ENCODE data around the gene PLAAT5. TPM values are rescaled to one million over a fixed set of nuclear protein-coding genes. Genes with fewer than 3 reads are reported as not detected.

Gene PLAAT5
- total RNA-seq, 1 donor, result under 0.01 TPM

DNA sequence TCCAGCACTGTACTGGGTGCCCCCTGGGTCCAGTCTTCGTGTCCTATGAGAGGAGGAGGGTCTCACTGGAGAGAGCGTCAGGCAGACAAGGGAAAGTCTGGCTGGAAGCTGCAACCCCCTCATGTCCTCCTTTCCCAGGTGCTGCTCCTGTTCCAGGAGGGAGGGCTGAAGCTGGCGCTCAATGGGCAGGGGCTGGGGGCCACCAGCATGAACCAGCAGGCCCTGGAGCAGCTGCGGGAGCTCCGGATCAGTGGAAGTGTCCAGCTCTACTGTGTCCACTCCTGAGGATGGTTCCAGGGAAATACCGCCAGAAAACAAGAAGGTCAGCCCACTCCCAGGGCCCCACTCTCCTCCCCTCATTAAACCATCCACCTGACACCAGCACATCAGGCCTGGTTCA, 25.1 kb upstream of the PLAAT5 start:
- no peak for DNase-seq (ENCODE audit: low read depth in 2 of 3, low spot score in 2 of 3)

- DNase-seq (ENCODE audit: low read depth in 2 of 3, low spot score in 2 of 3), result no peak
Observed at GRCh38 chr11:63512816-63513215, 21.8 kb upstream of the PLAAT5 start.

- peak in 1 of 3 donors; percentile 78 for DNase-seq (ENCODE audit: low read depth in 2 of 3, low spot score in 2 of 3)
Observed at GRCh38 chr11:63511048-63511748, 20.2 kb upstream of the PLAAT5 start.

DNA sequence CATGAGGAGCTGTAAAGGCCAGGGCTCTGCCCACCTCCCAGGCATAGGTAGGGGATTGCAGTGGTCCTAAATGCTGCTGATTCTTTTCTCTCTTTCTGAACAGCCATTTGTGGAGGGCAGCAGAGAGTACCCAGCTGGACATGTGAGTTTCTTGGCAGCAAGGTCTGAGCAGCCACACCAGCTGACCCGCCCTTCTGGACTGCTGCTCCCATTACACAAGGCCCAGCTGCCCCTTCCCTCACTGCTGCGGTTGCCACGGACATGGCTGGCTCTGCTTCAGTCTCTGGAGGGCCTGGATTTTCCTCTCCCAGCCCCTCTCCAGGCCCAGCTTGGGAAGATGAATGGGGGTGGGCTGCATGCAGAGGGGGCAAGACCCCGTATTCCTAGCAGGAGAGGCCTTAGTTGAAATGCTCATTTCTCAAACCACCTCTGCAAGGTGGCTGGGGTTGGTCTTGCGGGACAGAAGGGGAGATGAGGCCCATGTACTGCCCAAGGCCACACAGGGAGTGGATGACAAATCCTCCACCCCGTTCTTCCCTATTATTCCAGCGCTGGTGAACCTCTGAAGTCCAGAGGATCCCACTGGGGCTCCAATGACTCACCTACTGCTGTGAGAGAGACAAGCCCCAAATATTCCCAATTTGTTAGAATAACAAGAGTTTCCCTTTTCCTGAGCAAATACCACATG, 19.5 kb upstream of the PLAAT5 start:
- DNase-seq (ENCODE audit: low read depth in 2 of 3, low spot score in 2 of 3), result no peak

GRCh38 chr11:63508745-63509144, 17.8 kb upstream of the PLAAT5 start:
- DNase-seq (ENCODE audit: low read depth in 2 of 3, low spot score in 2 of 3), result no peak

GRCh38 chr11:63508009-63508408, 17.0 kb upstream of the PLAAT5 start:
- DNase-seq (ENCODE audit: low read depth in 2 of 3, low spot score in 2 of 3), result peak in 2 of 3 donors; percentile 53 to 76

GRCh38 chr11:63507511-63507910, 16.5 kb upstream of the PLAAT5 start:
- no peak for DNase-seq (ENCODE audit: low read depth in 2 of 3, low spot score in 2 of 3)

- DNase-seq (ENCODE audit: low read depth in 2 of 3, low spot score in 2 of 3), result no peak
Observed at GRCh38 chr11:63506876-63507275, 15.9 kb upstream of the PLAAT5 start.

GRCh38 chr11:63505857-63506528, 15.0 kb upstream of the PLAAT5 start, which contains the start of gene LGALS12:
Gene LGALS12, plus strand, starts transcription at chr11:63506084. Its CDS starts 375 bp downstream, at chr11:63506459.
- DNase-seq (ENCODE audit: low read depth in 2 of 3, low spot score in 2 of 3), result peak in 2 of 3 donors; percentile 91 to 97

GRCh38 chr11:63504933-63505586, 14.1 kb upstream of the PLAAT5 start:
- DNase-seq (ENCODE audit: low read depth in 2 of 3, low spot score in 2 of 3), result no peak

GRCh38 chr11:63504054-63504453, 13.1 kb upstream of the PLAAT5 start:
- DNase-seq (ENCODE audit: low read depth in 2 of 3, low spot score in 2 of 3), result no peak

- DNase-seq (ENCODE audit: low read depth in 2 of 3, low spot score in 2 of 3), result no peak
Observed at GRCh38 chr11:63503492-63503891, 12.5 kb upstream of the PLAAT5 start.

GRCh38 chr11:63502252-63502820, 11.4 kb upstream of the PLAAT5 start:
- DNase-seq (ENCODE audit: low read depth in 2 of 3, low spot score in 2 of 3), result no peak

GRCh38 chr11:63501236-63501635, 10.3 kb upstream of the PLAAT5 start:
- no peak for DNase-seq (ENCODE audit: low read depth in 2 of 3, low spot score in 2 of 3)

DNA sequence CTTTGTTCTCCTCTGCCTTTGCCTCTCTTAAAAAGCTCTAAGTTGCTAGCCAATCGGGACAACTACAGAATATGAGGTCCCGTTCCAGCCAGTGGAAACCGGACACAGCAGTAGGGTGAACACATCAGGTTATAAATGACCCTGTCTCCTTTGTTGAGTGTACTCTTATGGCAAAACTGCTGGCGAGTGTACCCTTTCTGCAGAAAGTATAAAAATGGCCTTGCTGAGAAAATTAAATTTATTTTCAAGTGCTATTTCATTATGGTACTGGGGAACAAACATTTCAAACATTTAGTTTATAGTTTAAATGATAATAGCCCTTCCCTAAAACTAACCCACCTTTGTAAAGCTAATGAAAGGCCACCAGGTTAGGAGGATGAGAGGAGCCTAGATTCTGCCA, 8.9 kb upstream of the PLAAT5 start:
- no peak for DNase-seq (ENCODE audit: low read depth in 2 of 3, low spot score in 2 of 3)

- DNase-seq (ENCODE audit: low read depth in 2 of 3, low spot score in 2 of 3), result no peak
Observed at GRCh38 chr11:63494975-63495374, 4.0 kb upstream of the PLAAT5 start.

GRCh38 chr11:63493127-63493526, 2.2 kb upstream of the PLAAT5 start:
- no peak for DNase-seq (ENCODE audit: low read depth in 2 of 3, low spot score in 2 of 3)

- no peak for DNase-seq (ENCODE audit: low read depth in 2 of 3, low spot score in 2 of 3)
Observed at GRCh38 chr11:63492441-63492840, 1.5 kb upstream of the PLAAT5 start.

GRCh38 chr11:63491636-63492372, 837 bp upstream of the PLAAT5 start:
- DNase-seq (ENCODE audit: low read depth in 2 of 3, low spot score in 2 of 3), result peak in 1 of 3 donors; percentile 45

DNA sequence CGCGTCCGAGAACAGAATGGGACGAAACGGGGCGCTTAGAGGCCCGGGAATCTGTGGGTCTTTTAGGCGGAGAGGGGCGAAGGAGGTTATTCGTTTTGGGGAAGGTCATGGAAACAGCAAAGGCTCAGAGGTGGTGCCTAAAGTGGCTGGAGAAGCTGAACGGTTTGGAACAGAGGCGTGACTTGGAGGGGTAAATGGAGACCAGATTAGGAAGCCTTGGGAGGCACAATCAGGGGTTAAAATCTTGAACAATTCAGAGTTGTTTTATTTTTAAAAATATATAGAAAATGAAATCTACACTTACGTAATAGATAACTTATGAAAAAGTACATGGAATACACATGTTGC, 247 bp upstream of the PLAAT5 start:
- DNase-seq (ENCODE audit: low read depth in 2 of 3, low spot score in 2 of 3), result no peak

Data from hematopoietic multipotent progenitor cell (in vitro differentiated cells).